Measurements from ENCODE around the gene EBF3. TPM values are rescaled to one million over a fixed set of nuclear protein-coding genes. Genes with fewer than 3 reads are reported as not detected.

The EBF3 gene
- total RNA-seq, 1 experiment from 2014 or later = not detected

DNA sequence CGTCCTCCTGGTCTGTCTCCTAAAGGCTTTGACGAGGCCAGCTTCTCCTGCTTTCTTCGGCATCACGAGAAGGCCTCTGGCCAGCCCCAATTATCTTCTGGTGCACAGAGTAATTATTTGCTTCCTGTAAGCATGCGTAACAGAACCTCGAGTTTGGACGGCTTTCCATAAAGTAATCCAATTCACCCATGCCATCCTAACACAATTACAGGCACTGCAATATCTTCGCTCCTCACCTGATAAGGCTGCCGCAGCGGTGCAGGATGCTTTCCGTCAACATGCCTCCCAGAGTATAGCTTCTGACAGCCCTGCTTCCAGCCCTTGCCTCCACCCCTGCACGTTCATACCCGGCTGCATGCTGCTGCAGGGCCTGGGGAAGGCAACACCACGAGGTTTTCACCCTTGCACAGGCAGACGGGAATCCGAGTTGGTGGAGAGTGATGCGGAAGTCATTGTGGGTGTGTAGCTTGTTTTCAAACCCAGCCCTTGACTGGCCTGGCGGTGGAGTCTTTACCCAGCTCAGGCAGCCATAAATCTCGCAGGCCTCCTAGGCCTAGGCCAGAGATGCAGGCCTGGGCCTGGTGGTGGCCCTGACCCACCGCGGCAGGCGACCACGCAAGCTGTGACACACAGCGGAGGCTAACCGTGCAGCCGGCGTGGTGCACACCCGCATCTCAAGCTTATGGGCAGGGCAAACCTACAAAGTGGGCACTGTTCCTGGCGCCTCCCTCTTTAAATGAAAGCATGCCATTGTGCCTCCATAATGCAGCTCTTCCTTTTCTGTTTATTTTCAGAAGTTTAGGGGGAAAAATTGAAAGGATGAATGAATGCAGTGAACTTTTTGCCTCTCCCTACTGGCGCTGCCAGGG is 12.7 kb downstream of the EBF3 start:
- no peak for DNase-seq (ENCODE audit: unreplicated experiment)
- no TSS peak for BruUV-seq (replicated peaks)
- no peaks in the 10 kb centered on the region for H3K27me3 Mint-ChIP-seq (ENCODE audit: insufficient read depth, unreplicated experiment)
- POLR2A ChIA-PET = no interaction called here
- no peaks in the 10 kb centered on the region for H3K36me3 Mint-ChIP-seq (ENCODE audit: insufficient read depth, unreplicated experiment)
- CTCF ChIA-PET = interaction anchor here (0.6 kb wide), 1 partner anchor 449 kb away, joined by 3 read pairs; no protein-coding TSS in a partner anchor
- intact Hi-C loops (cut with micrococcal nuclease) = no loop called here
- no peaks in the 10 kb centered on the region for H3K9me3 Mint-ChIP-seq (ENCODE audit: unreplicated experiment)
- no peak overlapping the region for H3K4me3 Mint-ChIP-seq (ENCODE audit: unreplicated experiment)
- TF ChIP-seq, protein P1, sequence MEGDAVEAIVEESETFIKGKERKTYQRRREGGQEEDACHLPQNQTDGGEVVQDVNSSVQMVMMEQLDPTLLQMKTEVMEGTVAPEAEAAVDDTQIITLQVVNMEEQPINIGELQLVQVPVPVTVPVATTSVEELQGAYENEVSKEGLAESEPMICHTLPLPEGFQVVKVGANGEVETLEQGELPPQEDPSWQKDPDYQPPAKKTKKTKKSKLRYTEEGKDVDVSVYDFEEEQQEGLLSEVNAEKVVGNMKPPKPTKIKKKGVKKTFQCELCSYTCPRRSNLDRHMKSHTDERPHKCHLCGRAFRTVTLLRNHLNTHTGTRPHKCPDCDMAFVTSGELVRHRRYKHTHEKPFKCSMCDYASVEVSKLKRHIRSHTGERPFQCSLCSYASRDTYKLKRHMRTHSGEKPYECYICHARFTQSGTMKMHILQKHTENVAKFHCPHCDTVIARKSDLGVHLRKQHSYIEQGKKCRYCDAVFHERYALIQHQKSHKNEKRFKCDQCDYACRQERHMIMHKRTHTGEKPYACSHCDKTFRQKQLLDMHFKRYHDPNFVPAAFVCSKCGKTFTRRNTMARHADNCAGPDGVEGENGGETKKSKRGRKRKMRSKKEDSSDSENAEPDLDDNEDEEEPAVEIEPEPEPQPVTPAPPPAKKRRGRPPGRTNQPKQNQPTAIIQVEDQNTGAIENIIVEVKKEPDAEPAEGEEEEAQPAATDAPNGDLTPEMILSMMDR (IDR thresholded peaks at IDR 0.05; ENCODE audit: unreplicated experiment) = no peak
- H3K27ac Mint-ChIP-seq (ENCODE audit: low read depth, unreplicated experiment) = no peak overlapping the region
- H3K4me1 Mint-ChIP-seq (ENCODE audit: insufficient read depth, unreplicated experiment) = no peaks in the 10 kb centered on the region

DNA sequence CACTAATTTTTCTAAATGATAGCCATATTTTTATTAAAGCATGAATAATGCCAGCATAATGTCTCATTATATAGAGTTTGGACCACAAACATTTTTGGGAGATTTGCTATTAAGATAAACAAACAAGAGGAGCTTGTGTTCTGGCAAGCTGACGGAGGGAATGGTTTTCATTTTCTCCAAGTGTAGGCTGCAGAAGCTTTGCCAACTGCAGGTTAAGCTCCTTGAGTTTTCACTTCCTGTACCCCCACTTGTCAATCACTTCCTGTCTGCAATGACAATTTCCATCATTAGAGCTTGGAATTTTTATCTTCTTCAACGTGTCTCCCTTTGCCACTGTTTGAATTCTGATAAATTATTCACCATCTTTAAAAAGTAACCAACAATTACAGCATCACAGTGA is 13.4 kb downstream of the EBF3 start:
- TF ChIP-seq, protein P1 (IDR thresholded peaks at IDR 0.05; ENCODE audit: unreplicated experiment) = no peak
- Mint-ChIP-seq H3K27ac (ENCODE audit: low read depth, unreplicated experiment) (no peak overlapping the region), H3K9me3 (ENCODE audit: unreplicated experiment) (no peaks in the 10 kb centered on the region), H3K4me3 (ENCODE audit: unreplicated experiment) (no peak overlapping the region), H3K4me1 (ENCODE audit: insufficient read depth, unreplicated experiment) (no peaks in the 10 kb centered on the region), H3K36me3 (ENCODE audit: insufficient read depth, unreplicated experiment) (no peaks in the 10 kb centered on the region), H3K27me3 (ENCODE audit: insufficient read depth, unreplicated experiment) (no peaks in the 10 kb centered on the region)
- intact Hi-C loops (cut with micrococcal nuclease) = no loop called here
- ChIA-PET POLR2A (no interaction called here), CTCF (interaction anchor here (0.6 kb wide), 1 partner anchor 449 kb away, joined by 3 read pairs; no protein-coding TSS in a partner anchor)
- BruUV-seq (replicated peaks) = no TSS peak
- no peak for DNase-seq (ENCODE audit: unreplicated experiment)

DNA sequence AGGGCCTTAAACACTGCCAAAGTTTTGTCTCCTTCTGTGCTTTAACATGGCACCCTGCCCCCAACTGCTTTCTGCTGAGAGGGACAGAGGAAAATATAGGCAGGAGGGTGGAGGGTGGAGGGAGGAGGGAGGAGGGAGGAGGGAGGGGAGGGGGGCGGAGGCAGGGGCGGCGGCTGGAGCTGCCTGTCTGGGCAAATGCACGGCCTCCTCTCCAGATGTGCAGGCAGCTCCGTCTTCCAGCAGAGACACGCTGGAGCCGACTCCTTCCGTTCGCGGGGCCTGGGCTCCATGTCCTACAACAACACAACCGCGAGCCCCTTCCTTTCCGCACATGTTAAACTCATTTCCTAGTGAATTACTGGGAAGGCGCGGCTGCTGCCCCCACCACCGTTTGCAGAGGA is 14.2 kb downstream of the EBF3 start:
- H3K4me1 Mint-ChIP-seq (ENCODE audit: insufficient read depth, unreplicated experiment) = no peaks in the 10 kb centered on the region
- no peak for DNase-seq (ENCODE audit: unreplicated experiment)
- no peaks in the 10 kb centered on the region for H3K27me3 Mint-ChIP-seq (ENCODE audit: insufficient read depth, unreplicated experiment)
- TF ChIP-seq, protein P1 (IDR thresholded peaks at IDR 0.05; ENCODE audit: unreplicated experiment) = no peak
- intact Hi-C loops (cut with micrococcal nuclease) = no loop called here
- no peaks in the 10 kb centered on the region for H3K36me3 Mint-ChIP-seq (ENCODE audit: insufficient read depth, unreplicated experiment)
- H3K4me3 Mint-ChIP-seq (ENCODE audit: unreplicated experiment) = no peak overlapping the region
- no peak overlapping the region for H3K27ac Mint-ChIP-seq (ENCODE audit: low read depth, unreplicated experiment)
- H3K9me3 Mint-ChIP-seq (ENCODE audit: unreplicated experiment) = no peaks in the 10 kb centered on the region
- CTCF ChIA-PET = no interaction called here
- POLR2A ChIA-PET = no interaction called here
- no TSS peak for BruUV-seq (replicated peaks)

DNA sequence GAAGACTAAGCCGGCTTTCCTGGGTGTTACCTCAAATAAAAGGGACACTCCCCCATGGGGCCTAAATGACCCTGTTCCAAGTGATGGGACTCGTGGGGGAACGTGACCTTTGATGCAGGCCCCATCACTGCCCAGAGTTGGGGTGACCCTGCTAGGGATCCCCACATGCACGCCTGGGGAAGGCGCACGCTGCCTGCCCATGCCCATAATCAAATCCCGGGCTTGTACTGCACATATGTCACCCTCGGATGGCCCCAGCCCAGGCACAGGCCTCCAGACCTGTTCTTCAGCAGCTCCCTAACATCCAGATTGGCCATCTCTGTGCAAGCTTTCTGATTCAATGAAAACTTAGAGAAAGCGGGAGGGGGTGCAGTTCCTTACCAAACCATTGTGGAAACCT is 14.7 kb downstream of the EBF3 start:
- POLR2A ChIA-PET = no interaction called here
- H3K27me3 Mint-ChIP-seq (ENCODE audit: insufficient read depth, unreplicated experiment) = no peaks in the 10 kb centered on the region
- H3K4me1 Mint-ChIP-seq (ENCODE audit: insufficient read depth, unreplicated experiment) = no peaks in the 10 kb centered on the region
- TF ChIP-seq, protein P1 (IDR thresholded peaks at IDR 0.05; ENCODE audit: unreplicated experiment) = no peak
- H3K4me3 Mint-ChIP-seq (ENCODE audit: unreplicated experiment) = no peak overlapping the region
- H3K9me3 Mint-ChIP-seq (ENCODE audit: unreplicated experiment) = no peaks in the 10 kb centered on the region
- no peak overlapping the region for H3K27ac Mint-ChIP-seq (ENCODE audit: low read depth, unreplicated experiment)
- intact Hi-C loops (cut with micrococcal nuclease) = no loop called here
- BruUV-seq (replicated peaks) = no TSS peak
- DNase-seq (ENCODE audit: unreplicated experiment) = no peak
- CTCF ChIA-PET = no interaction called here
- no peaks in the 10 kb centered on the region for H3K36me3 Mint-ChIP-seq (ENCODE audit: insufficient read depth, unreplicated experiment)
